H9 (cell line): ENCODE measurements around the gene NKX3-2. TPM values are rescaled to one million over a fixed set of nuclear protein-coding genes. Genes with fewer than 3 reads are reported as not detected.
A peak's percentile ranks its signal among the peaks of the same experiment; 100 is the strongest.

Experiments used
- DNase-seq: peaks from one replicate; pipeline ENCODE4 v3.0.0-alpha.2; 2017
- H2AFZ ChIP-seq: one replicate; pipeline ENCODE4 v1.6.1; 2013; ENCODE audit warnings: mild to moderate bottlenecking, low read length, control low read depth, moderate library complexity
- H2AK5ac ChIP-seq: 2 replicates; pipeline ENCODE4 v1.6.1; 2013; ENCODE audit warnings: low read length, control low read depth, mixed read lengths; ENCODE audit not compliant: insufficient read length
- H2BK120ac ChIP-seq: one replicate; pipeline ENCODE4 v1.6.1; 2013; ENCODE audit warnings: low read depth, mild to moderate bottlenecking, low read length, control low read depth, inconsistent platforms; ENCODE audit not compliant: poor library complexity, severe bottlenecking
- H2BK12ac ChIP-seq: 2 replicates; pipeline ENCODE4 v1.6.1; 2013; ENCODE audit warnings: low read length, control low read depth, mixed read lengths, low read depth; ENCODE audit not compliant: insufficient read length
- H2BK15ac ChIP-seq: 2 replicates; pipeline ENCODE4 v1.6.1; 2013; ENCODE audit warnings: low read depth, low read length, control low read depth
- H2BK20ac ChIP-seq: one replicate; pipeline ENCODE4 v1.6.1; 2013; ENCODE audit warnings: low read depth, mild to moderate bottlenecking, low read length, control low read depth, inconsistent platforms; ENCODE audit not compliant: poor library complexity, severe bottlenecking
- H2BK5ac ChIP-seq: 2 replicates; pipeline ENCODE4 v1.6.1; 2013; ENCODE audit warnings: low read length, control low read depth, mixed read lengths; ENCODE audit not compliant: insufficient read length
- H3K14ac ChIP-seq: 2 replicates; pipeline ENCODE4 v1.6.1; 2013; ENCODE audit warnings: low read length, control low read depth; ENCODE audit not compliant: insufficient read depth
- H3K18ac ChIP-seq: 2 replicates; pipeline ENCODE4 v1.6.1; 2013; ENCODE audit warnings: low read depth, mild to moderate bottlenecking, mixed read lengths, low read length, control low read depth; ENCODE audit not compliant: insufficient read length
- H3K23ac ChIP-seq: 2 replicates; pipeline ENCODE4 v1.6.1; 2013; ENCODE audit warnings: low read length, control low read depth, mixed read lengths, low read depth; ENCODE audit not compliant: insufficient read length
- H3K23me2 ChIP-seq: 2 replicates; pipeline ENCODE4 v1.6.1; 2013; ENCODE audit warnings: low read depth, mild to moderate bottlenecking, mixed read lengths, low read length, control low read depth; ENCODE audit not compliant: insufficient read length, poor library complexity, severe bottlenecking
- H3K27ac ChIP-seq: 2 replicates; pipeline ENCODE4 v1.5.1; 2013; ENCODE audit warnings: low read length, control low read depth, mixed read lengths, low read depth; ENCODE audit not compliant: insufficient read length
- H3K27me3 ChIP-seq: 2 replicates; pipeline ENCODE4 v1.6.1; 2013; ENCODE audit warnings: low read length, control low read depth, inconsistent platforms; ENCODE audit not compliant: insufficient read depth
- H3K4ac ChIP-seq: 2 replicates; pipeline ENCODE4 v1.6.1; 2013; ENCODE audit warnings: low read depth, mild to moderate bottlenecking, control low read depth, inconsistent platforms, low read length, moderate library complexity
- H3K4me1 ChIP-seq: 2 replicates; pipeline ENCODE4 v1.6.1; 2013; ENCODE audit warnings: low read length, control low read depth, inconsistent platforms; ENCODE audit not compliant: insufficient read depth
- H3K4me2 ChIP-seq: 2 replicates; pipeline ENCODE4 v1.6.1; 2013; ENCODE audit warnings: low read length, control low read depth, mixed read lengths; ENCODE audit not compliant: insufficient read length, insufficient read depth
- H3K56ac ChIP-seq: 2 replicates; pipeline ENCODE4 v1.6.1; 2013; ENCODE audit warnings: low read depth, mild to moderate bottlenecking, mixed read lengths, low read length, control low read depth; ENCODE audit not compliant: insufficient read length
- H3K79me1 ChIP-seq: 2 replicates; pipeline ENCODE4 v1.6.1; 2013; ENCODE audit warnings: low read depth, mild to moderate bottlenecking, moderate library complexity, low read length, control low read depth, inconsistent platforms; ENCODE audit not compliant: insufficient read depth, poor library complexity, severe bottlenecking
- H3K79me2 ChIP-seq: 2 replicates; pipeline ENCODE4 v1.6.1; 2013; ENCODE audit warnings: low read length, control low read depth, inconsistent platforms; ENCODE audit not compliant: insufficient read depth
- H3K9ac ChIP-seq: 2 replicates; pipeline ENCODE4 v1.6.1; 2013; ENCODE audit warnings: low read length, control low read depth, mixed read lengths; ENCODE audit not compliant: insufficient read length; ENCODE audit errors: extremely low read depth
- H3K9me3 ChIP-seq: one replicate; pipeline ENCODE4 v1.6.1; 2013; ENCODE audit warnings: low read depth, low read length, inconsistent platforms; ENCODE audit not compliant: control insufficient read depth
- H3T11ph ChIP-seq: one replicate; pipeline ENCODE4 v1.6.1; 2013; ENCODE audit warnings: mild to moderate bottlenecking, low read length, control low read depth, inconsistent platforms
- H4K20me1 ChIP-seq: one replicate; pipeline ENCODE4 v1.6.1; 2013; ENCODE audit not compliant: control insufficient read depth, insufficient read length, insufficient read depth
- H4K5ac ChIP-seq: 2 replicates; pipeline ENCODE4 v1.6.1; 2013; ENCODE audit warnings: low read depth, mild to moderate bottlenecking, mixed read lengths, low read length, control low read depth; ENCODE audit not compliant: insufficient read length
- H4K8ac ChIP-seq: replicated peaks from 2 replicates; pipeline ENCODE4 v1.6.1; 2013; ENCODE audit warnings: low read length, control low read depth, mixed read lengths, low read depth; ENCODE audit not compliant: insufficient read length
- H4K91ac ChIP-seq: 2 replicates; pipeline ENCODE4 v1.6.1; 2013; ENCODE audit warnings: low read depth, mild to moderate bottlenecking, moderate library complexity, mixed read lengths, low read length, control low read depth; ENCODE audit not compliant: insufficient read length
- H3K27ac Mint-ChIP-seq, 3 experiments: 2 replicates in 2 of 3; 3 replicates in 1 of 3; pipeline ENCODE4 v1.8.0; 2020 to 2021; ENCODE audit warnings: mixed read lengths in 3 of 3, mild to moderate bottlenecking in 1 of 3, moderate library complexity in 1 of 3
- H3K27me3 Mint-ChIP-seq: 2 replicates; pipeline ENCODE4 v1.8.0; 2021; ENCODE audit warnings: low read depth, mild to moderate bottlenecking, moderate library complexity, mixed read lengths
- H3K36me3 Mint-ChIP-seq, 3 experiments: 2 replicates in 2 of 3; 3 replicates in 1 of 3; pipeline ENCODE4 v1.8.0; 2020 to 2021; ENCODE audit warnings: low read depth in 3 of 3, mixed read lengths in 3 of 3; ENCODE audit not compliant: insufficient read depth in 1 of 3
- H3K4me1 Mint-ChIP-seq, 2 experiments: 2 replicates each; pipeline ENCODE4 v1.8.0; 2020; ENCODE audit warnings: mixed read lengths in 2 of 2
- H3K4me3 Mint-ChIP-seq, 2 experiments: 2 replicates in 1 of 2; 3 replicates in 1 of 2; pipeline ENCODE4 v1.8.0; 2020 to 2021; ENCODE audit warnings: mild to moderate bottlenecking in 2 of 2, mixed read lengths in 2 of 2, moderate library complexity in 1 of 2
- H3K9me3 Mint-ChIP-seq, 2 experiments: 2 replicates in 1 of 2; 3 replicates in 1 of 2; pipeline ENCODE4 v1.8.0; 2020; ENCODE audit warnings: mild to moderate bottlenecking in 2 of 2, mixed read lengths in 2 of 2, moderate library complexity in 1 of 2
- CTCF ChIP-seq: fragments of 200-600 bp; sonication (generic); conservative IDR thresholded peaks from 3 replicates; pipeline ENCODE4 v1.8.0; 2021; ENCODE audit warnings: antibody characterized with exemption, mild to moderate bottlenecking
- WGBS: extraction: QIAGEN DNeasy Blood & Tissue Kit; methylation state at CpG from one replicate; pipeline ENCODE4 v1.1.7; 2013; ENCODE audit warnings: missing lambda C conversion rate, low lambda C conversion rate, mixed read lengths; ENCODE audit not compliant: insufficient read length; ENCODE audit errors: extremely low coverage; 5-methylcytosine and 5-hydroxymethylcytosine counted together
- total RNA-seq: library from RNA; stranded (reverse); gene quantifications from 2 replicates; pipeline ENCODE4 v1.2.1, GENCODE V29; 2021

The NKX3-2 gene
- total RNA-seq, 1 experiment from 2014 or later, result 1.9 TPM

GRCh38 chr4:13535708-13536361 lies 8.5 kb downstream of the NKX3-2 start:
- Histone ChIP-seq H2BK12ac (no peak overlapping the region), H2AK5ac (no peak overlapping the region), H3K9ac (no peak overlapping the region), H4K20me1 (no peaks in the 10 kb centered on the region), H2BK20ac (no peak overlapping the region), H2BK5ac (no peak overlapping the region), H2AFZ (no peak overlapping the region), H3K23ac (no peak overlapping the region), H3K4me2 (no peak overlapping the region), H2BK15ac (no peak overlapping the region), H3K4ac (no peak overlapping the region), H3K4me1 (peaks cover 4% of the 10 kb centered on the region), H2BK120ac (no peak overlapping the region), H3K56ac (no peak overlapping the region), H3K79me2 (no peaks in the 10 kb centered on the region), H3K23me2 (peaks cover 12% of the 10 kb centered on the region), H3K27me3 (peaks cover 90% of the 10 kb centered on the region), H4K5ac (no peak overlapping the region), H3K27ac (no peak overlapping the region), H4K91ac (no peak overlapping the region), H3K18ac (no peak overlapping the region), H3K79me1 (no peaks in the 10 kb centered on the region), H3K14ac (0 out of 2 replicates have a peak overlapping the region, but pooled peaks have one; percentile 2), H3K9me3 (no peaks in the 10 kb centered on the region), H3T11ph (no peak overlapping the region), H4K8ac (no peak overlapping the region)
- no CpG with 5 or more reads among the region's 39 CpGs for WGBS
- H3K4me3 Mint-ChIP-seq, result peak overlapping the region; percentile 14 to 47
- peaks cover 99% of the 10 kb centered on the region for H3K27me3 Mint-ChIP-seq
- H3K36me3 Mint-ChIP-seq, result no peaks in the 10 kb centered on the region
- no peak for DNase-seq
- no peak overlapping the region for H3K27ac Mint-ChIP-seq
- peaks cover 39 to 52% of the 10 kb centered on the region in 2 experiments for H3K4me1 Mint-ChIP-seq
- peak; percentile 31; the same call in 2 of the 3 replicates for TF ChIP-seq CTCF
- peaks cover 3% of the 10 kb centered on the region in 2 experiments for H3K9me3 Mint-ChIP-seq
